ENCODE data around the gene ASZ1.

GRCh38 chr7:117347480-117347879 lies 79.8 kb downstream of the ASZ1 start:
- TF ChIP-seq MYC (IDR thresholded peaks at IDR 0.05; ENCODE audit: low read depth, low read length) (no peak), MAX (IDR thresholded peaks at IDR 0.05; ENCODE audit: low read depth, low read length) (no peak)
- TF ChIP-seq, protein P1, sequence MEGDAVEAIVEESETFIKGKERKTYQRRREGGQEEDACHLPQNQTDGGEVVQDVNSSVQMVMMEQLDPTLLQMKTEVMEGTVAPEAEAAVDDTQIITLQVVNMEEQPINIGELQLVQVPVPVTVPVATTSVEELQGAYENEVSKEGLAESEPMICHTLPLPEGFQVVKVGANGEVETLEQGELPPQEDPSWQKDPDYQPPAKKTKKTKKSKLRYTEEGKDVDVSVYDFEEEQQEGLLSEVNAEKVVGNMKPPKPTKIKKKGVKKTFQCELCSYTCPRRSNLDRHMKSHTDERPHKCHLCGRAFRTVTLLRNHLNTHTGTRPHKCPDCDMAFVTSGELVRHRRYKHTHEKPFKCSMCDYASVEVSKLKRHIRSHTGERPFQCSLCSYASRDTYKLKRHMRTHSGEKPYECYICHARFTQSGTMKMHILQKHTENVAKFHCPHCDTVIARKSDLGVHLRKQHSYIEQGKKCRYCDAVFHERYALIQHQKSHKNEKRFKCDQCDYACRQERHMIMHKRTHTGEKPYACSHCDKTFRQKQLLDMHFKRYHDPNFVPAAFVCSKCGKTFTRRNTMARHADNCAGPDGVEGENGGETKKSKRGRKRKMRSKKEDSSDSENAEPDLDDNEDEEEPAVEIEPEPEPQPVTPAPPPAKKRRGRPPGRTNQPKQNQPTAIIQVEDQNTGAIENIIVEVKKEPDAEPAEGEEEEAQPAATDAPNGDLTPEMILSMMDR (IDR thresholded peaks at IDR 0.05; ENCODE audit: low read depth, low read length) = no peak

Data from NB4 (cell line).